Stimulated activated naive CD4-positive, alpha-beta T cell treated with Interleukin-2 at 50 U/mL for 16 hours (primary cell): ENCODE measurements around the gene SKAP1.

Experiments
- DNase-seq: peaks from one replicate; lab custom pipeline; 2025; lab: John Stamatoyannopoulos, UW

The SKAP1 gene

DNA sequence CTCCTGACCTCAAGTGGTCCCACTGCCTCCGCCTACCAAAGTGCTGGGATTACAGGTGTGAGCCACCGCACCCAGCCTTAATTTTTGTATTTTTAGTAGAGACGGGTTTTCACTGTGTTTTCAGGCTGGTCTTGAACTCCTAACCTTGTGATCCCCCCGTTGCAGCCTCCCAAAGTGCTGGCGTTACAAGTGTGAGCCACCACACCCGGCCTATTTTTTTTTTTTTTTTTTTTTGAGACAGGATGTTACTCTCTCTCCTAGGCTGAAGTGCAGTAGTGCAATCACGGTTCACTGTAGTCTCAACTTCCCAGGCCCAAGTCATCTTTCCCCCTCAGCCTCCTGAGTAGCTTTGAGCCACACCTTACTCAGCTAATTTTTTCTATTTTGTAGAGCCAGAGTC, 325.6 kb downstream of the SKAP1 start:
- no peak for DNase-seq

DNA sequence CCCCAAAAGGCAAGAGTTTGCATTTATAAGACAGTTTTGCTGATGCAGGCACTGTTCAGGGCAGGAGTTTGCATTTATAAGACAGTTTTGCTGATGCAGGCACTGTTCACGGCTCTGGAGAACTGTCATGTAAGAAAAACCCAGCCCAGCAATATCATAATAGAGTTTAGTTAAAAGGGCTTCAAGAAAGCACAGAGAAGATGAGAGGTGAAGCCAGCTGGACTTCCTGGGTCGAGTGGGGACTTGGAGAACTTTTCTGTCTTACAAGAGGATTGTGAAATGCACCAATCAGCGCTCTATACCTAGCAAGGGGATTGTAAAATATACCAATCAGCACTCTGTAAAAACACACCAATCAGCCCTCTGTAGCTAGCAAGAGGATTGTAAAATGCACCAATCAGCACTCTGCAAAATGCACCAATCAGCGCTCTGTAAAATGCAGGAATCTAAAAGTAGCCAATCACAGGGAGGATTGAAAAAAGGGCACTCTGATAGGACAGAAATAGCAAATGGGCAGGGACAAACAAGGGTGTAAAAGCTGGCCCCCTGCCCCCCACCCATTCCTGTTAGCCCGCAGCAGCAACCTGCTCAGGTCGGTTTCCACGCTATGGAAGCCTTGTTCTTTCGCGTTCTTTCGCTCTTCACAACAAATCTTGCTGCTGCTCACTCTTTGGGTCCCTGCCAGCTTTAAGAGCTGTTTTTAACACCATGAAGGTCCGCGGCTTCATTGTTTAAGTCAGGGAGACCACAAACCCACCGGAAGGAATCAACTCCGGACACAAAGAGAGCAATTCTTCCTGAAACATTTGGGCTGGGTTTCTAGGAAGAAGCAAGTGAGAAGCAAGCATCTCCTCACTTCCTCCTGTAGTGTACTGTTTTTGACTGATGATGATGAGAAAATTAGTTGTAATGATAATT, 327.0 kb downstream of the SKAP1 start:
- no peak for DNase-seq

DNA sequence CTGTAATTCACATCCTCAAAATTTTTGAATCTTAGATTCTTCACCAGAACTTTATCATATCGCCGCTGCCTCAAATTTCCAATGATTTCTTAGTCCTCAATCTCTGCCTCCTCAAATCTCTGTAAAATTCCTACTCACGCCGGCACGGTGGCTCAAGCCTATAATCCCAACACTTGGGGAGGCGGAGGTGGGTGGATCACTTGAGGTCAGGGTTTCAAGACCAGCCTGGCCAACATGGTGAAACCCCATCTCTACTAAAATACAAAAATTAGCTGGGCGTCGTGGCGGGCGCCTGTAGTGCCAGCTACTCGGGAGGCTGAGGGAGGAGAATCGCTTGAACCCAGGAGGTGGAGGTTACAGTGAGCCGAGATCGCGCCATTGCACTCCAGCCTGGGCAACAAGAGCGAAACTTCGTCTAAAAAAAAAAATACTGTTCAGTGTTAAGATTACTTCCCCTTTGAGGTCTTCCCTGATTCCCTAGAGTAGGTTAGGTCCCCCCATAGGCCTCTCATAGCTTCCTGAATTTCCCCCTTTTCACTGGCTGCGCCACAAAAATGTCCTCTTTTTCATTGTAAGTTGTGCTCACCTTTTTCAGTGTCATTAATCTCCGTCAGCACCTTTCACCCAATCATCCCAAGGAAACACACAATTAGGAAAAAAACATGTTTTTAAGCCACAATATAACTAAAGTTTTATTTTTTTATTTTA, 327.8 kb downstream of the SKAP1 start:
- DNase-seq, result no peak

GRCh38 chr17:48101012-48101720, 328.8 kb downstream of the SKAP1 start, which contains the start of gene CBX1:
TSS of gene CBX1 (minus strand) at chr17:48101478. CDS start at chr17:48077004, 24,474 bp downstream.
- peak; percentile 93 for DNase-seq

DNA sequence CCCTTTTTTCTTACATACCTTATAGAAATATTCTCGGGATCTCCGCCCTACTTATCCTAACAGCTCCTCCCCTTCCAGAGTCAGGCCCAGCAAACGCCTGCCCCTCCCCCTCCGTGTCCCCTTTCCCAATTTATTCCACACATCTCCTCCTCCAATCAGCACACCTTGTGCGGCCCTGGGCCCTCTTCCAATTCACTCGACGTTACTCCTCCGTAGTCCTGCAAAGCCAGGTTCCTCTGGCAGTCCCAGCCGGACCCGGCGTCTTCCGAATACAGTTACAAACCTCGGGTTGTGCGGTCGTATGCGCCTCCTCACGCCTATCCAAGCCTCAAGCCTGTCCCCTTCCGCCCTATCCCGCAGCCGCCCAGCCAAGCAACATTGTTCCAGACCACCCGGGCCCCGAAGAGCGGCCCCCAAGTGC, 329.4 kb downstream of the SKAP1 start:
- no peak for DNase-seq

GRCh38 chr17:48100160-48100559, 329.9 kb downstream of the SKAP1 start:
- DNase-seq, result no peak

DNA sequence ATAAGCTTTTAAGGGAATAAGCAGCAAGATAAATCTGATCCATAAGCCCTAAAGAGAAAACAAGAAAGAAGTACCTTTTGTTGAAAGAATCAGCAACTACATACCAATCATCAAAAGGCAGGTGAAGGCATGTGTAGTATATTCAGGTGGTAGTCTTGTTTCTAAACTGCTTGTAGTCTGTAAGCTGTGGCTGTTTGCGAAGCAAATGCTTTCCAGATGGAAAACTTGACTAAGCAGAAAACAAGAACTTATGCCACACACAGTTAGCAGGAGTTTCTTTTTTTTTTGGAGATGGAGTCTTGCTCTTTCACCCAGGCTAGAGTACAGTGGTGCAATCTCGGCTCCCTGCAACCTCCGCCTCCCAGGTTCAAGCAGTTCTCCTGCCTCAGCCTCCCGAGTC, 334.4 kb downstream of the SKAP1 start:
- no peak for DNase-seq

GRCh38 chr17:48093341-48094045, 336.5 kb downstream of the SKAP1 start:
- DNase-seq, result no peak

DNA sequence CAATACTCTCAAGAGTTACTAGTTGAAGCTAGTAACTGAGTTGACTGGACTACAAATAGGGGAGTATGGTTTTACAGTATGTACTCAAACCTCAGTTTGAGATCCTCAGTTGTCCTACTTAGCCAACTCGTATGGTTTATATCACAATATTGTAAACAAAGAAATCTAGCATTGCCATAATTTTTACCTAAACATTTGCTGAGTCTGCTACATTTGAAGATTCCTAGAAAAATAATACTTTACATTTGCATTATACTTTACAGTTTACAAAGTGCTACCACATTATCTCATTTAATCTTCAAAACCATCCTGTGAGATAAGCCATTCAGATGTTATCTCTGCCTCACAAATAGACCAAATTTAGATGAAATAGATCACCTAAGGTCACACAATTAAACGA, 345.1 kb downstream of the SKAP1 start:
- DNase-seq, result no peak
